Aorta (tissue), 5 donors: ENCODE results near the gene MPV17L2. TPM values are rescaled to one million over a fixed set of nuclear protein-coding genes. Genes with fewer than 3 reads are reported as not detected.

ENCODE experiments used
- ATAC-seq: fragments of 200-7000 bp; cut with Tn5 transposase; one replicate; pipeline ENCODE4 v1.9.1; 2022; ENCODE audit warnings: moderate library complexity; ENCODE audit not compliant: low FRiP score
- DNase-seq, 2 donors: peaks; one replicate each; pipeline ENCODE4 v3.0.0-alpha.2; 2020
- H3K27ac ChIP-seq, 2 donors: one replicate each; pipeline ENCODE4 v1.5.1; 2013; ENCODE audit warnings: low read length in 2 of 2, mild to moderate bottlenecking in 2 of 2, moderate library complexity in 2 of 2, control low read depth in 1 of 2, inconsistent platforms in 1 of 2, low read depth in 1 of 2
- H3K27me3 ChIP-seq, 2 donors: one replicate each; pipeline ENCODE4 v1.6.1; 2013; ENCODE audit warnings: control low read depth in 1 of 2, low read length in 1 of 2, mild to moderate bottlenecking in 1 of 2, moderate library complexity in 1 of 2; ENCODE audit not compliant: insufficient read depth in 2 of 2, control insufficient read depth in 1 of 2
- H3K36me3 ChIP-seq, 2 donors: one replicate each; pipeline ENCODE4 v1.6.1; 2013; ENCODE audit warnings: control low read depth in 1 of 2, low read length in 1 of 2, mild to moderate bottlenecking in 1 of 2; ENCODE audit not compliant: insufficient read depth in 2 of 2, control insufficient read depth in 1 of 2
- H3K4me1 ChIP-seq, 2 donors: one replicate each; pipeline ENCODE4 v1.6.1; 2013; ENCODE audit warnings: low read length in 2 of 2, control low read depth in 1 of 2, mild to moderate bottlenecking in 1 of 2, moderate library complexity in 1 of 2; ENCODE audit not compliant: insufficient read depth in 2 of 2, control insufficient read depth in 1 of 2
- H3K4me3 ChIP-seq, 2 donors: one replicate each; pipeline ENCODE4 v1.5.1; 2013; ENCODE audit warnings: low read length in 2 of 2, control low read depth in 1 of 2, mild to moderate bottlenecking in 1 of 2
- H3K9me3 ChIP-seq: one replicate; pipeline ENCODE4 v1.6.1; 2013; ENCODE audit warnings: mild to moderate bottlenecking, low read length; ENCODE audit not compliant: control insufficient read depth
- WGBS, 2 donors: extraction: QIAGEN DNeasy Blood & Tissue Kit; methylation state at CpG; one replicate each; pipeline ENCODE4 v1.1.7; 2013; 5-methylcytosine and 5-hydroxymethylcytosine counted together
- intact Hi-C, 2 donors: fragments of 100-400 bp; cut with DNase I; formaldehyde crosslinking; loops; one replicate each; pipeline versions ENCODE4 v1.14.2 to v1.15.0; 2022
- polyA plus RNA-seq, 2 donors: library from polyadenylated mRNA; stranded (reverse); fragments of 200-250 nt; gene quantifications; one replicate each; pipeline ENCODE4 v1.2.3, GENCODE V29; 2013
- total RNA-seq, 2 donors: library from RNA; stranded (reverse); fragmentation: NEBNext Ultra II Directional; extraction: Animal tissue kit (Norgen Biotek cat#: 25700); gene quantifications; one replicate each; pipeline ENCODE4 v1.2.1, GENCODE V29; 2021
- donor health status: healthy with polysubstance abuse.
- donor health status: Bipolar disorder and iron deficiency.
- donor health status: DM: no; HTN: no; CAD: no.
- donor health status: DM: no; HTN: no; CAD: no.
- donor health status: DM: yes; HTN: yes; CAD: no.

MPV17L2 gene
- total and polyA plus RNA-seq, 4 donors, result 5.7 to 12.2 (median 6.2) TPM

- 3 to 4% methylated on average over 46 of the region's 46 CpGs for WGBS, 2 donors
- intact Hi-C loops, result loop anchor here (1.0 to 5.0 kb wide), 3 partner anchors 11 to 129 kb away; partner anchors contain the start of genes LSM4 (in 1 of the 2) and RAB3A (in 1 of the 2)
- no peak for ATAC-seq
Observed at GRCh38 chr19:18193388-18194180, 566 bp downstream of the MPV17L2 start.

GRCh38 chr19:18194181-18194530 is 1.1 kb downstream of the MPV17L2 start:
- ATAC-seq (no peak), DNase-seq (no peak)
- H3K27ac ChIP-seq, result no peak overlapping the region
- intact Hi-C loops, result loop anchor here (5.0 kb wide), 1 partner anchor 58 kb away; no protein-coding TSS in a partner anchor
- no peaks in the 10 kb centered on the region for H3K36me3 ChIP-seq
- H3K4me1 ChIP-seq, result no peaks in the 10 kb centered on the region
- no peaks in the 10 kb centered on the region for H3K27me3 ChIP-seq
- H3K9me3 ChIP-seq, result no peaks in the 10 kb centered on the region
- WGBS, 2 donors, result 51 to 53% methylated on average over 12 of the region's 12 CpGs
- no peak overlapping the region for H3K4me3 ChIP-seq

More at GRCh38 chr19:18193388-18194180, 566 bp downstream of the MPV17L2 start:
- no peak for DNase-seq
- Histone ChIP-seq H3K4me1 (no peaks in the 10 kb centered on the region), H3K4me3 (peak overlapping the region; percentile 14 to 59), H3K9me3 (no peaks in the 10 kb centered on the region), H3K36me3 (no peaks in the 10 kb centered on the region), H3K27ac (peak overlapping the region in 1 of 2 donors; percentile 71), H3K27me3 (no peaks in the 10 kb centered on the region)

- Histone ChIP-seq H3K27ac (no peak overlapping the region), H3K9me3 (no peaks in the 10 kb centered on the region), H3K4me3 (no peak overlapping the region), H3K4me1 (no peaks in the 10 kb centered on the region), H3K36me3 (no peaks in the 10 kb centered on the region), H3K27me3 (no peaks in the 10 kb centered on the region)
- ATAC-seq (no peak), DNase-seq (peak; percentile 61 to 84)
- 37 to 38% methylated on average over 21 to 27 of the region's 27 CpGs for WGBS, 2 donors
- intact Hi-C loops, result loop anchor here (5.0 kb wide), 1 partner anchor 58 kb away; no protein-coding TSS in a partner anchor
Observed at GRCh38 chr19:18194554-18195238, 1.7 kb downstream of the MPV17L2 start.

- no peak for DNase-seq
- intact Hi-C loops, result no loop called here
- no peaks in the 10 kb centered on the region for H3K9me3 ChIP-seq
- WGBS, 2 donors, result 81 to 82% methylated on average over 7 of the region's 7 CpGs
- H3K27me3 ChIP-seq, result no peaks in the 10 kb centered on the region
- no peak overlapping the region for H3K4me3 ChIP-seq
- no peak for ATAC-seq
- H3K36me3 ChIP-seq, result no peaks in the 10 kb centered on the region
- H3K4me1 ChIP-seq, result no peaks in the 10 kb centered on the region
- H3K27ac ChIP-seq, result no peak overlapping the region
Observed at GRCh38 chr19:18196511-18196845, 3.5 kb downstream of the MPV17L2 start.

DNA sequence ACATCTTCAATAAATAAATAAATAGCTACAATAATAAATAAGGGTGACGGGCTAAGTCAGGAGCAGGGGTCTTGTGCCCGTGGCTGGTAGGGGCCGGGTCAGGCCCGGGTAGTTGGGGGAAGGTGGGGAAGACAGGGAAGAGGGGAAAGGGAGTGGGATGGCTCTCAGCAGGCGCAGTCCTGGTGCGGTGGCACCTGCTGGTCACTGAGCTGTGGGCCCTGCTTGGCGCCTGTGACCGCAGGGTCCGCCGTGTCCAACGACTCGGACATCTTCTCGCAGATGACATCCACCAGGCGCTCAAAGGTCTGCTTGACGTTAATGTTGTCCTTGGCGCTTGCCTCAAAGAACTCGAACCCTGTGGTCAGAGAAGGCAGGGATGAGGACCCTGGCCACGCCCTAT is 4.3 kb downstream of the MPV17L2 start:
- no peaks in the 10 kb centered on the region for H3K4me1 ChIP-seq
- no peak for ATAC-seq
- DNase-seq, result no peak
- H3K9me3 ChIP-seq, result no peaks in the 10 kb centered on the region
- H3K27me3 ChIP-seq, result no peaks in the 10 kb centered on the region
- 89% methylated on average over 18 of the region's 18 CpGs for WGBS, 2 donors
- no peak overlapping the region for H3K27ac ChIP-seq
- H3K36me3 ChIP-seq, result no peaks in the 10 kb centered on the region
- no peak overlapping the region for H3K4me3 ChIP-seq
- intact Hi-C loops, result no loop called here

GRCh38 chr19:18197941-18198340 is 4.9 kb downstream of the MPV17L2 start:
- Histone ChIP-seq H3K36me3 (no peaks in the 10 kb centered on the region), H3K27me3 (no peaks in the 10 kb centered on the region), H3K9me3 (no peaks in the 10 kb centered on the region), H3K4me3 (no peak overlapping the region), H3K4me1 (no peaks in the 10 kb centered on the region), H3K27ac (no peak overlapping the region)
- intact Hi-C loops, result no loop called here
- ATAC-seq (no peak), DNase-seq (no peak)
- WGBS, 2 donors, result 77 to 79% methylated on average over 6 of the region's 6 CpGs

DNA sequence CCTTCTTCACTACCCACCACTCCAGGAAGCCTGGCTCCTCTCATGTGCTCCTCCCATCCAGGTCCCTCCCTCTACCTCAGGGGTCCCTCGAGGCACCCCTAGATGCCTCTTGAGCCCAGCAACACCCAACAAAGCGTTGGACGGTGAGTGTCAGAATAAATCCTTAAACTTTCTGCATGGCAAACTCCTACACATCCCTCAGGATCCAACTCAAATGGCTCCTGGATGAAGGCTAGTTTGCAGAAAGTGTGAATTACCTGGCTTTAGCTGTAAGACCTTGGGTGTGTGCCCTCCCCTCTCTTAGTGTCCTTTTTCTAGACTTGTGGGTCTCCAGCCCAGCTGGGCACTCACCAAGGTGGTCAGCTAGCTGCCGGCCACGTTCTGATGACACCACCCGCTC is 5.4 kb downstream of the MPV17L2 start:
- 91 to 92% methylated on average over 6 of the region's 6 CpGs for WGBS, 2 donors
- Histone ChIP-seq H3K27ac (no peak overlapping the region), H3K4me3 (no peak overlapping the region), H3K4me1 (no peaks in the 10 kb centered on the region), H3K27me3 (no peaks in the 10 kb centered on the region), H3K9me3 (no peaks in the 10 kb centered on the region), H3K36me3 (no peaks in the 10 kb centered on the region)
- no peak for ATAC-seq
- intact Hi-C loops, result no loop called here
- DNase-seq, result no peak

- H3K4me3 ChIP-seq, result no peak overlapping the region
- H3K9me3 ChIP-seq, result no peaks in the 10 kb centered on the region
Observed at GRCh38 chr19:18202397-18202777, 9.4 kb downstream of the MPV17L2 start.

More at GRCh38 chr19:18202397-18202777, 9.4 kb downstream of the MPV17L2 start:
- no peak overlapping the region for H3K27ac ChIP-seq
- DNase-seq (no peak), ATAC-seq (no peak)
- no peaks in the 10 kb centered on the region for H3K27me3 ChIP-seq
- H3K36me3 ChIP-seq, result no peaks in the 10 kb centered on the region
- intact Hi-C loops, result loop anchor here in 1 of 2 donors (10.0 kb wide), 1 partner anchor 212 kb away; the partner anchor contains the start of gene SSBP4
- peaks cover 0 to 3% of the 10 kb centered on the region in 2 donors for H3K4me1 ChIP-seq
- 87% methylated on average over 24 of the region's 24 CpGs for WGBS, 2 donors
